Activated CD8-positive, alpha-beta T cell treated with anti-CD3 and anti-CD28 coated beads, Interleukin-2, amount 10 ng/mL, durations not matched to agents 7 days and 5 days (primary cell): Measurements from ENCODE around the gene CCR3. TPM values are rescaled to one million over a fixed set of nuclear protein-coding genes. Genes with fewer than 3 reads are reported as not detected.
A peak's percentile ranks its signal among the peaks of the same experiment; 100 is the strongest.

Experiments used
- ATAC-seq: fragments of 150-1000 bp; cut with Tn5 transposase; one replicate; pipeline ENCODE4 v1.10.0; 2021; ENCODE audit warnings: moderate library complexity
- CTCF ChIA-PET: fragments of 350-600 bp; sonication (Branson Sonifier 250); formaldehyde crosslinking; loops from one replicate; lab custom pipeline; 2021; ENCODE audit warnings: antibody characterized with exemption; lab: Charles Lee
- POLR2A ChIA-PET: fragments of 350-600 bp; sonication (Branson Sonifier 250); formaldehyde crosslinking; loops from one replicate; lab custom pipeline; 2021; ENCODE audit warnings: antibody characterized with exemption; lab: Charles Lee
- DNase-seq: peaks from one replicate; pipeline ENCODE4 v3.0.0-alpha.2; 2020
- H3K27ac Mint-ChIP-seq: one replicate; pipeline ENCODE4 v1.8.0; 2021; ENCODE audit warnings: mild to moderate bottlenecking, mixed read lengths
- H3K27me3 Mint-ChIP-seq: one replicate; pipeline ENCODE4 v1.8.0; 2021; ENCODE audit warnings: low read depth, mixed read lengths
- H3K36me3 Mint-ChIP-seq: one replicate; pipeline ENCODE4 v1.8.0; 2021; ENCODE audit warnings: low read depth, mixed read lengths
- H3K4me1 Mint-ChIP-seq: one replicate; pipeline ENCODE4 v1.8.0; 2021; ENCODE audit warnings: low read depth, mixed read lengths
- H3K4me3 Mint-ChIP-seq: one replicate; pipeline ENCODE4 v1.8.0; 2021; ENCODE audit warnings: mild to moderate bottlenecking, mixed read lengths
- H3K9me3 Mint-ChIP-seq: one replicate; pipeline ENCODE4 v1.8.0; 2022; ENCODE audit warnings: mixed read lengths; ENCODE audit not compliant: insufficient read depth
- total RNA-seq, 2 experiments: library from RNA; stranded (reverse); gene quantifications; one replicate each; pipeline ENCODE4 v1.2.3, GENCODE V29; 2021

Gene CCR3
- total RNA-seq, 2 experiments from 2014 or later = 0.34 to 0.37 TPM

- no peak for ATAC-seq
- DNase-seq = no peak
- H3K4me1 Mint-ChIP-seq = peaks cover 42% of the 10 kb centered on the region
- peaks cover 6% of the 10 kb centered on the region for H3K27me3 Mint-ChIP-seq
- CTCF ChIA-PET = interaction anchor here (3.0 kb wide), 1 partner anchor 13 kb away, joined by 9 read pairs; the partner anchor contains the start of gene CCR1
- peak overlapping the region; percentile 9 for H3K27ac Mint-ChIP-seq
- H3K36me3 Mint-ChIP-seq = peaks cover 17% of the 10 kb centered on the region
- peaks cover 26% of the 10 kb centered on the region for H3K9me3 Mint-ChIP-seq
- H3K4me3 Mint-ChIP-seq = no peak overlapping the region
- POLR2A ChIA-PET = no interaction called here
Measured at GRCh38 chr3:46221391-46221790, 20.9 kb upstream of the CCR3 start.

GRCh38 chr3:46221938-46222337, 20.3 kb upstream of the CCR3 start:
- Mint-ChIP-seq H3K4me3 (no peak overlapping the region), H3K27ac (peak overlapping the region; percentile 9), H3K4me1 (peaks cover 38% of the 10 kb centered on the region), H3K27me3 (peaks cover 8% of the 10 kb centered on the region), H3K9me3 (peaks cover 29% of the 10 kb centered on the region), H3K36me3 (peaks cover 20% of the 10 kb centered on the region)
- ChIA-PET CTCF (interaction anchor here (0.9 to 3.0 kb wide), 3 partner anchors 14 to 267 kb away, joined by 3 to 9 read pairs (median 5); partner anchors contain the start of gene CCR1), POLR2A (no interaction called here)
- DNase-seq = no peak
- ATAC-seq = no peak

- Mint-ChIP-seq H3K4me1 (peaks cover 31% of the 10 kb centered on the region), H3K36me3 (peaks cover 18% of the 10 kb centered on the region), H3K4me3 (no peak overlapping the region), H3K9me3 (peaks cover 25% of the 10 kb centered on the region), H3K27me3 (peaks cover 8% of the 10 kb centered on the region), H3K27ac (peak overlapping the region; percentile 20)
- CTCF ChIA-PET = interaction anchor here (0.8 to 3.0 kb wide), 5 partner anchors 15 to 266 kb away, joined by 3 to 9 read pairs (median 4); partner anchors contain the start of gene CCR1
- DNase-seq (no peak), ATAC-seq (no peak)
- POLR2A ChIA-PET = no interaction called here
Measured at GRCh38 chr3:46222435-46223161, 19.7 kb upstream of the CCR3 start.

GRCh38 chr3:46228260-46229242, 13.7 kb upstream of the CCR3 start:
- Mint-ChIP-seq H3K27ac (no peak overlapping the region), H3K9me3 (peaks cover 7% of the 10 kb centered on the region), H3K4me3 (no peak overlapping the region), H3K36me3 (peaks cover 5% of the 10 kb centered on the region), H3K27me3 (peaks cover 14% of the 10 kb centered on the region), H3K4me1 (peaks cover 13% of the 10 kb centered on the region)
- ChIA-PET POLR2A (no interaction called here), CTCF (interaction anchor here (1.0 to 1.3 kb wide), 4 partner anchors 14 to 401 kb away, joined by 3 to 7 read pairs (median 6); no protein-coding TSS in a partner anchor)
- ATAC-seq = peak; percentile 36
- DNase-seq = no peak

GRCh38 chr3:46231323-46231722, 10.9 kb upstream of the CCR3 start:
- Mint-ChIP-seq H3K4me3 (no peak overlapping the region), H3K9me3 (peaks cover 4% of the 10 kb centered on the region), H3K27ac (no peak overlapping the region), H3K36me3 (peaks cover 3% of the 10 kb centered on the region), H3K4me1 (peaks cover 17% of the 10 kb centered on the region), H3K27me3 (peaks cover 9% of the 10 kb centered on the region)
- ATAC-seq = no peak
- no peak for DNase-seq
- POLR2A ChIA-PET = no interaction called here
- CTCF ChIA-PET = interaction anchor here (0.7 kb wide), 1 partner anchor 138 kb away, joined by 4 read pairs; no protein-coding TSS in a partner anchor

- peaks cover 16% of the 10 kb centered on the region for H3K27me3 Mint-ChIP-seq
- ChIA-PET CTCF (interaction anchor here (1.2 to 2.2 kb wide), 4 partner anchors 10 to 154 kb away, joined by 3 to 9 read pairs (median 7); partner anchors contain the start of gene CCR5), POLR2A (interaction anchor here (0.9 kb wide), 1 partner anchor 174 kb away, joined by 4 read pairs; the partner anchor contains the start of gene CCRL2)
- no peaks in the 10 kb centered on the region for H3K9me3 Mint-ChIP-seq
- ATAC-seq = no peak
- H3K36me3 Mint-ChIP-seq = no peaks in the 10 kb centered on the region
- no peak for DNase-seq
- no peak overlapping the region for H3K27ac Mint-ChIP-seq
- no peak overlapping the region for H3K4me3 Mint-ChIP-seq
- peaks cover 24% of the 10 kb centered on the region for H3K4me1 Mint-ChIP-seq
Measured at GRCh38 chr3:46233194-46233593, 9.1 kb upstream of the CCR3 start.

GRCh38 chr3:46235425-46235824, 6.8 kb upstream of the CCR3 start:
- peaks cover 27% of the 10 kb centered on the region for H3K27me3 Mint-ChIP-seq
- no peak overlapping the region for H3K27ac Mint-ChIP-seq
- H3K36me3 Mint-ChIP-seq = no peaks in the 10 kb centered on the region
- DNase-seq (no peak), ATAC-seq (no peak)
- POLR2A ChIA-PET = interaction anchor here (1.6 kb wide), 1 partner anchor 34 kb away, joined by 3 read pairs; no protein-coding TSS in a partner anchor
- peaks cover 15% of the 10 kb centered on the region for H3K4me1 Mint-ChIP-seq
- no peaks in the 10 kb centered on the region for H3K9me3 Mint-ChIP-seq
- no peak overlapping the region for H3K4me3 Mint-ChIP-seq
- CTCF ChIA-PET = interaction anchor here (0.9 to 2.3 kb wide), 3 partner anchors 22 to 41 kb away, joined by 3 to 7 read pairs (median 3); no protein-coding TSS in a partner anchor

GRCh38 chr3:46236294-46237054, 5.8 kb upstream of the CCR3 start:
- peaks cover 15% of the 10 kb centered on the region for H3K4me1 Mint-ChIP-seq
- H3K36me3 Mint-ChIP-seq = no peaks in the 10 kb centered on the region
- no peaks in the 10 kb centered on the region for H3K9me3 Mint-ChIP-seq
- H3K27ac Mint-ChIP-seq = peak overlapping the region; percentile 32
- ATAC-seq (no peak), DNase-seq (no peak)
- ChIA-PET CTCF (no interaction called here), POLR2A (no interaction called here)
- peaks cover 32% of the 10 kb centered on the region for H3K27me3 Mint-ChIP-seq
- no peak overlapping the region for H3K4me3 Mint-ChIP-seq

- CTCF ChIA-PET = interaction anchor here (0.7 to 1.7 kb wide), 5 partner anchors 15 to 159 kb away, joined by 3 to 12 read pairs (median 3); partner anchors contain the start of gene CCR5
- Mint-ChIP-seq H3K4me1 (peaks cover 21% of the 10 kb centered on the region), H3K36me3 (no peaks in the 10 kb centered on the region), H3K27ac (no peak overlapping the region), H3K9me3 (no peaks in the 10 kb centered on the region), H3K4me3 (no peak overlapping the region), H3K27me3 (peaks cover 36% of the 10 kb centered on the region)
- DNase-seq = no peak
- no peak for ATAC-seq
- POLR2A ChIA-PET = interaction anchor here (0.7 kb wide), 1 partner anchor 73 kb away, joined by 3 read pairs; no protein-coding TSS in a partner anchor
Measured at GRCh38 chr3:46238386-46238785, 3.9 kb upstream of the CCR3 start.

- Mint-ChIP-seq H3K36me3 (no peaks in the 10 kb centered on the region), H3K27ac (no peak overlapping the region), H3K27me3 (peaks cover 39% of the 10 kb centered on the region), H3K4me3 (no peak overlapping the region), H3K4me1 (peaks cover 21% of the 10 kb centered on the region), H3K9me3 (no peaks in the 10 kb centered on the region)
- CTCF ChIA-PET = interaction anchor here (0.7 to 1.7 kb wide), 4 partner anchors 14 to 161 kb away, joined by 3 to 12 read pairs (median 4); partner anchors contain the start of gene CCR5
- DNase-seq (no peak), ATAC-seq (no peak)
- POLR2A ChIA-PET = no interaction called here
Measured at GRCh38 chr3:46239301-46239938, 2.8 kb upstream of the CCR3 start.
